Gastrocnemius medialis (tissue), 4 donors: ENCODE results near the gene FERMT1. TPM values are rescaled to one million over a fixed set of nuclear protein-coding genes. Genes with fewer than 3 reads are reported as not detected.
"Not testable (repeated sequence)": the region's sequence is repeated elsewhere in the genome, so short reads cannot be mapped to it uniquely, and the experiment has no call there.

Experiments
- ATAC-seq, 2 donors: fragments of 150-250 bp; one replicate each; pipeline ENCODE4 v1.9.1; 2016
- DNase-seq, 2 donors: peaks; one replicate each; pipeline ENCODE4 v3.0.0-alpha.2; 2019
- H3K27ac ChIP-seq, 4 donors: fragments of 200-600 bp; sonication (generic); 1 replicate in 1 of 4; 2 replicates in 3 of 4; pipeline ENCODE4 v1.5.1; 2016 to 2018; ENCODE audit warnings: mild to moderate bottlenecking in 2 of 4, moderate library complexity in 1 of 4
- H3K27me3 ChIP-seq, 3 donors: fragments of 200-600 bp; sonication (generic) in 2 of 3; 1 replicate in 1 of 3; 2 replicates in 2 of 3; pipeline versions ENCODE4 v1.5.1 to v1.6.0; 2016 to 2019; ENCODE audit warnings: mild to moderate bottlenecking in 1 of 3, moderate library complexity in 1 of 3
- H3K36me3 ChIP-seq, 2 donors: fragments of 200-600 bp; sonication (generic) in 1 of 2; one replicate each; pipeline ENCODE4 v1.5.1; 2017 to 2018
- H3K4me1 ChIP-seq, 2 donors: fragments of 200-600 bp; sonication (generic) in 1 of 2; one replicate each; pipeline ENCODE4 v1.5.1; 2016 to 2017; ENCODE audit warnings: mild to moderate bottlenecking in 2 of 2
- H3K4me3 ChIP-seq, 4 donors: fragments of 200-600 bp; sonication (generic) in 3 of 4; 1 replicate in 1 of 4; 2 replicates in 3 of 4; pipeline ENCODE4 v1.5.1; 2016 to 2019; ENCODE audit warnings: mild to moderate bottlenecking in 2 of 4
- H3K9me3 ChIP-seq, 3 donors: fragments of 200-600 bp; sonication (generic) in 2 of 3; 1 replicate in 1 of 3; 2 replicates in 2 of 3; pipeline ENCODE4 v1.5.1; 2016 to 2019
- POLR2A ChIP-seq, 2 donors: fragments of 450-650 bp; IDR thresholded peaks; one replicate each; pipeline ENCODE4 v1.6.1; 2017; ENCODE audit warnings: antibody characterized with exemption in 2 of 2, mild to moderate bottlenecking in 2 of 2, moderate library complexity in 2 of 2
- in situ Hi-C, 4 donors: fragments of 200-750 bp; cut with MboI; loops; one replicate each; pipeline versions ENCODE4 v1.15.0 to v1.8.0; 2017; ENCODE audit warnings: low sequenced_read_pairs in 4 of 4
- intact Hi-C: fragments of 100-400 bp; cut with DNase I; formaldehyde crosslinking; loops from one replicate; pipeline ENCODE4 v1.15.1; 2023; ENCODE audit warnings: low total_unique reads
- total RNA-seq, 4 donors: library from RNA; depleted of rRNA; stranded (reverse); fragments of >200 nt; gene quantifications; one replicate each; pipeline versions ENCODE4 v1.1.0 to v1.2.3, GENCODE V29; 2016
- TF ChIP-seq, protein P1 (sequence below), 5 experiments: fragments of 450-650 bp in 3 of 5; fragments of 200-600 bp in 2 of 5; sonication (generic) in 2 of 5; IDR thresholded peaks in 4 of 5; conservative IDR thresholded peaks in 1 of 5; 1 replicate in 4 of 5; 2 replicates in 1 of 5; pipeline ENCODE4 v1.5.1; 2016 to 2019; ENCODE audit warnings: antibody characterized with exemption in 5 of 5, mild to moderate bottlenecking in 3 of 5, moderate library complexity in 3 of 5

The FERMT1 gene
- total RNA-seq, 4 donors from 2014 or later, result 0.09 to 0.36 TPM; not detected in 2

GRCh38 chr20:6055161-6055783 lies 67.6 kb downstream of the FERMT1 start:
- intact Hi-C loops, result no loop called here
- H3K9me3 ChIP-seq, result no peaks in the 10 kb centered on the region
- no peak for TF ChIP-seq POLR2A (IDR thresholded peaks at IDR 0.05)
- TF ChIP-seq, protein P1, sequence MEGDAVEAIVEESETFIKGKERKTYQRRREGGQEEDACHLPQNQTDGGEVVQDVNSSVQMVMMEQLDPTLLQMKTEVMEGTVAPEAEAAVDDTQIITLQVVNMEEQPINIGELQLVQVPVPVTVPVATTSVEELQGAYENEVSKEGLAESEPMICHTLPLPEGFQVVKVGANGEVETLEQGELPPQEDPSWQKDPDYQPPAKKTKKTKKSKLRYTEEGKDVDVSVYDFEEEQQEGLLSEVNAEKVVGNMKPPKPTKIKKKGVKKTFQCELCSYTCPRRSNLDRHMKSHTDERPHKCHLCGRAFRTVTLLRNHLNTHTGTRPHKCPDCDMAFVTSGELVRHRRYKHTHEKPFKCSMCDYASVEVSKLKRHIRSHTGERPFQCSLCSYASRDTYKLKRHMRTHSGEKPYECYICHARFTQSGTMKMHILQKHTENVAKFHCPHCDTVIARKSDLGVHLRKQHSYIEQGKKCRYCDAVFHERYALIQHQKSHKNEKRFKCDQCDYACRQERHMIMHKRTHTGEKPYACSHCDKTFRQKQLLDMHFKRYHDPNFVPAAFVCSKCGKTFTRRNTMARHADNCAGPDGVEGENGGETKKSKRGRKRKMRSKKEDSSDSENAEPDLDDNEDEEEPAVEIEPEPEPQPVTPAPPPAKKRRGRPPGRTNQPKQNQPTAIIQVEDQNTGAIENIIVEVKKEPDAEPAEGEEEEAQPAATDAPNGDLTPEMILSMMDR (IDR thresholded peaks at IDR 0.05 in 4 of 5, conservative IDR thresholded peaks at IDR 0.05 in 1 of 5), result no peak
- peaks cover 9 to 17% (median 16%) of the 10 kb centered on the region in 3 donors for H3K27me3 ChIP-seq
- no peaks in the 10 kb centered on the region for H3K4me1 ChIP-seq
- no peak overlapping the region for H3K4me3 ChIP-seq
- in situ Hi-C loops, result no loop called here
- DNase-seq (no peak), ATAC-seq (no peak)
- H3K36me3 ChIP-seq, result no peaks in the 10 kb centered on the region
- H3K27ac ChIP-seq, result no peak overlapping the region

- intact Hi-C loops, H3K27ac ChIP-seq, H3K36me3 ChIP-seq, H3K9me3 ChIP-seq, in situ Hi-C loops, DNase-seq, H3K4me1 ChIP-seq, ATAC-seq, H3K4me3 ChIP-seq: not testable (repeated sequence)
- H3K27me3 ChIP-seq, result peaks cover 9 to 19% (median 16%) of the 10 kb centered on the region in 3 donors
Measured at GRCh38 chr20:6054689-6055051, 68.2 kb downstream of the FERMT1 start.

DNA sequence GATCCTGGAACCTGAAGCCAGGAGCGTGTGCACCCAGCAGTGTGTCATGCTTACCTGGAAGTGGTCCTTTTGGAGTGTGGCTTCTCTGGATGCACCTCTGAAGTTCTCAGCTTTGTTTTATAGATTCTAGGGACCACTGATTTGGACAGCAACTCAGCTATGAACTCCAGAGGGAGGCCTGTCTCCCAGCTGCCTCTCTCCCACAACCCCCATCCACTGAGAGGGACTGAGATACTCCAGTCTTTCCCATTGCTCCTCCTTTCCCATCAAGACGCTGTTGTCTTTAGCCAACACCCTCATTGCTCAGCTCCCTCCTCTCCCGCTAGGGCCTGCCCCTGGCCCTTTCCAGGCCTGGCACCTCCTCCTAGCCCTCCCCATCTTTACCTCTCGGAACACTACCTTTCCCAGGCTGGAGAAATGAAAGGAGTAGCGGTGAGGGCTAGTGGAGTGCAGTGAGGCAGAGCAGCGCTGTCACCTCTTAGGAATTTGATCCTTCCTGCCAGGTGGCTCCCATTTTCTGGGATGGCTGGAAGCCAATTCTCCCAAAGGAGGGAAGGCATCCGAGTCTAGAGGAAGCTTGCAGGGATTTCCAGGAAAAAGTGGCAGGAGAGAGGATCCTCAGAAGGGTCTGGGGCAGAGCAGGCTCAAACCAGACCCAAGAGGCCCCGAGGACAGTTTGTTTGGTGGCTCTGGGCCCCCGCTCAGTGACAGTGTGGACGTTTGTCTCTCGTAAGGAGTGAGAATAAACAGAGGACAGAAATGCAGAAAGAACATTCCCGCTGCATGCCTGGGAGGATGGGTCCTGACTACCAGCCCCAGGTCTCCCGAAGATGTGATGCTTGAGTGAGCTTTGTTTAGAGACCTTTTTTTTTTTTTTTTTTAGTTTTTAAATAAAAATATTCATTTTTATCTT lies 68.8 kb downstream of the FERMT1 start, which contains the start of gene LRRN4:
TSS of gene LRRN4 (minus strand) at position 285 of the 913 bp plus-strand sequence. CDS start 1,261 bp downstream, outside the sequence.
- H3K27me3 ChIP-seq, result peaks cover 9 to 19% (median 16%) of the 10 kb centered on the region in 3 donors
- in situ Hi-C loops, result no loop called here

GRCh38 chr20:6053064-6053775 lies 69.6 kb downstream of the FERMT1 start:
- ATAC-seq, result no peak
- no peaks in the 10 kb centered on the region for H3K9me3 ChIP-seq
- no peak overlapping the region for H3K27ac ChIP-seq
- no peaks in the 10 kb centered on the region for H3K36me3 ChIP-seq
- no peak overlapping the region for H3K4me3 ChIP-seq
- in situ Hi-C loops (no loop called here), intact Hi-C loops (no loop called here)
- DNase-seq, result no peak
- TF ChIP-seq, protein P1 (IDR thresholded peaks at IDR 0.05 in 4 of 5, conservative IDR thresholded peaks at IDR 0.05 in 1 of 5), result no peak
- TF ChIP-seq POLR2A (IDR thresholded peaks at IDR 0.05), result no peak
- H3K27me3 ChIP-seq, result peaks cover 9 to 19% (median 16%) of the 10 kb centered on the region in 3 donors
- H3K4me1 ChIP-seq, result no peaks in the 10 kb centered on the region

More for the DNA sequence above, 68.8 kb downstream of the FERMT1 start, which contains the start of gene LRRN4:
- ATAC-seq (peak in 1 of 2 donors; percentile 14), DNase-seq (no peak)
- Histone ChIP-seq H3K36me3 (no peaks in the 10 kb centered on the region), H3K27ac (no peak within 1 kb of the TSS), H3K4me1 (no peaks in the 10 kb centered on the region), H3K9me3 (no peaks in the 10 kb centered on the region), H3K4me3 (no peak within 1 kb of the TSS)
- TF ChIP-seq POLR2A (IDR thresholded peaks at IDR 0.05), result no peak
- TF ChIP-seq, protein P1 (IDR thresholded peaks at IDR 0.05 in 4 of 5, conservative IDR thresholded peaks at IDR 0.05 in 1 of 5), result no peak
- intact Hi-C loops, result no loop called here
